ENCODE data around the gene CAMTA1.
"Not testable (repeated sequence)": the region's sequence is repeated elsewhere in the genome, so short reads cannot be mapped to it uniquely, and the experiment has no call there.

CAMTA1 gene

GRCh38 chr1:6810146-6810734 lies 25.0 kb downstream of the CAMTA1 start:
- DNase-seq (ENCODE audit: low read depth in 2 of 2) = not testable (repeated sequence)

- no peak for DNase-seq (ENCODE audit: low read depth in 2 of 2)
Measured at GRCh38 chr1:6811583-6811982, 26.3 kb downstream of the CAMTA1 start.

GRCh38 chr1:6813165-6813564 lies 27.9 kb downstream of the CAMTA1 start:
- no peak for DNase-seq (ENCODE audit: low read depth in 2 of 2)

GRCh38 chr1:6815726-6816125 lies 30.5 kb downstream of the CAMTA1 start:
- DNase-seq (ENCODE audit: low read depth in 2 of 2) = no peak

- DNase-seq (ENCODE audit: low read depth in 2 of 2) = no peak
Measured at GRCh38 chr1:6819246-6820040, 34.2 kb downstream of the CAMTA1 start.

- DNase-seq (ENCODE audit: low read depth in 2 of 2) = no peak
Measured at GRCh38 chr1:6820899-6821298, 35.6 kb downstream of the CAMTA1 start.

- no peak for DNase-seq (ENCODE audit: low read depth in 2 of 2)
Measured at GRCh38 chr1:6822530-6823359, 37.5 kb downstream of the CAMTA1 start.

- no peak for DNase-seq (ENCODE audit: low read depth in 2 of 2)
Measured at GRCh38 chr1:6823793-6824192, 38.5 kb downstream of the CAMTA1 start.

- no peak for DNase-seq (ENCODE audit: low read depth in 2 of 2)
Measured at GRCh38 chr1:6824665-6825368, 39.6 kb downstream of the CAMTA1 start.

- DNase-seq (ENCODE audit: low read depth in 2 of 2) = no peak
Measured at GRCh38 chr1:6825828-6826227, 40.6 kb downstream of the CAMTA1 start.

- no peak for DNase-seq (ENCODE audit: low read depth in 2 of 2)
Measured at GRCh38 chr1:6827079-6827478, 41.8 kb downstream of the CAMTA1 start.

GRCh38 chr1:6827630-6828165 lies 42.4 kb downstream of the CAMTA1 start:
- DNase-seq (ENCODE audit: low read depth in 2 of 2) = no peak

- no peak for DNase-seq (ENCODE audit: low read depth in 2 of 2)
Measured at GRCh38 chr1:6831366-6831765, 46.1 kb downstream of the CAMTA1 start.

GRCh38 chr1:6832006-6832405 lies 46.8 kb downstream of the CAMTA1 start:
- DNase-seq (ENCODE audit: low read depth in 2 of 2) = not testable (repeated sequence)

GRCh38 chr1:6832531-6833188 lies 47.4 kb downstream of the CAMTA1 start:
- no peak for DNase-seq (ENCODE audit: low read depth in 2 of 2)

GRCh38 chr1:6833804-6834203 lies 48.5 kb downstream of the CAMTA1 start:
- no peak for DNase-seq (ENCODE audit: low read depth in 2 of 2)

- DNase-seq (ENCODE audit: low read depth in 2 of 2) = no peak
Measured at GRCh38 chr1:6834366-6834765, 49.1 kb downstream of the CAMTA1 start.

- no peak for DNase-seq (ENCODE audit: low read depth in 2 of 2)
Measured at GRCh38 chr1:6835139-6835538, 49.9 kb downstream of the CAMTA1 start.

- no peak for DNase-seq (ENCODE audit: low read depth in 2 of 2)
Measured at GRCh38 chr1:6842301-6842700, 57.0 kb downstream of the CAMTA1 start.

- DNase-seq (ENCODE audit: low read depth in 2 of 2) = not testable (repeated sequence)
Measured at GRCh38 chr1:6845786-6846185, 60.5 kb downstream of the CAMTA1 start.

GRCh38 chr1:6848816-6849215 lies 63.6 kb downstream of the CAMTA1 start:
- no peak for DNase-seq (ENCODE audit: low read depth in 2 of 2)

All from stimulated activated CD4-positive, alpha-beta T cell treated with anti-CD3 and anti-CD28 coated beads, Interleukin-4, amount 100 ng/mL, for 48 hours (primary cell).